Peyer's patch (tissue), 4 donors: Measurements from ENCODE around the gene SYT13. TPM values are rescaled to one million over a fixed set of nuclear protein-coding genes. Genes with fewer than 3 reads are reported as not detected.

Experiments used
- DNase-seq, 3 donors: peaks; one replicate each; pipeline ENCODE4 v3.0.0-alpha.2; 2017 to 2019
- H3K27ac ChIP-seq, 4 donors: fragments of 200-600 bp; sonication (generic); one replicate each; pipeline ENCODE4 v1.5.1; 2016 to 2019
- H3K27me3 ChIP-seq, 2 donors: fragments of 200-600 bp; sonication (generic); one replicate each; pipeline ENCODE4 v1.5.1; 2019
- H3K36me3 ChIP-seq, 3 donors: fragments of 200-600 bp; sonication (generic); one replicate each; pipeline ENCODE4 v1.5.1; 2016 to 2019
- H3K4me1 ChIP-seq, 4 donors: fragments of 200-600 bp; sonication (generic); one replicate each; pipeline ENCODE4 v1.5.1; 2016 to 2019
- H3K4me3 ChIP-seq, 4 donors: fragments of 200-600 bp; sonication (generic); 1 replicate in 3 of 4; 2 replicates in 1 of 4; pipeline ENCODE4 v1.5.1; 2016 to 2019; ENCODE audit warnings: mild to moderate bottlenecking in 1 of 4
- H3K9me3 ChIP-seq, 4 donors: fragments of 200-600 bp; sonication (generic); one replicate each; pipeline ENCODE4 v1.5.1; 2016 to 2019; ENCODE audit warnings: mild to moderate bottlenecking in 1 of 4
- POLR2A ChIP-seq, 2 donors: fragments of 450-650 bp; IDR thresholded peaks; one replicate each; pipeline ENCODE4 v1.5.1; 2017; ENCODE audit warnings: antibody characterized with exemption in 2 of 2, mild to moderate bottlenecking in 2 of 2, moderate library complexity in 2 of 2
- total RNA-seq, 4 donors: library from RNA; depleted of rRNA; stranded (reverse); fragments of >200 nt; gene quantifications; one replicate each; pipeline ENCODE4 v1.1.0, GENCODE V29; 2016
- TF ChIP-seq, protein P1 (sequence below), 6 experiments: fragments of 450-650 bp in 4 of 6; fragments of 200-600 bp in 2 of 6; sonication (generic) in 1 of 6; IDR thresholded peaks; one replicate each; pipeline ENCODE4 v1.5.1; 2017 to 2019; ENCODE audit warnings: antibody characterized with exemption in 6 of 6, mild to moderate bottlenecking in 3 of 6, moderate library complexity in 1 of 6

SYT13 gene
- total RNA-seq, 4 donors from 2014 or later = 15.4 to 41.3 (median 25.2) TPM

DNA sequence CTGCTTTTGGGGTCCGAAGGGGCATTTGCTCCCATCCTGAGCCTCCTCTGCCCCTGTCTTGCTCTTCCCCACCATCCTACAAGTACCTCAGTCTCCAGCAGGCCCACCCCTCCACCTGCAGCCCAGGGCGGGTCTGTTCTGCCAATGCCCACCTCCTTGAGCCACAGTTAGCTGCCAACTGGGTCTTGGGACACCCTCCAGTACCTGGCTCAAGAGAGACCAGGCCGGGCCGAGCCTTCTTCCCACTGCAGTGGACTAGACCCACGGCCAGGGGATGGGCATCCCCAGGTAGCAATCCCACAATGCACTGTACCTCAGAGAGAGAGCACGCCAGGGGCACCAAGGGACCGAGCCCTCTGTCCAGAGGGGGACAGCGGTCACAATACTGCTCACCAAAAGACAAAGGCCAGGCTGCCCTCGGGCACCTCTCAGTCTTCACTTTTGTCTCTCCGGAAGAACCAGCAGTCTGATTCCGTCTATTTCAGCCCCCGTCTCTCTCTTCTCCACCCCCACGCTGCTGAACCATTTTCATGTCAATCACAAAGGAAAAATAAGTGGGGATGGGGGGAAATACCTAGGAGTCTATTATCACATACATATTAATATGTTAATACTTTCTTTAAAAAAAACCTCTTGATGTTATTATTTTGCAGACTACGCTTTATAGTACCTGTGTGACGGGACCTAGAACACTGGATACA lies 51.7 kb downstream of the SYT13 start:
- H3K9me3 ChIP-seq = no peaks in the 10 kb centered on the region
- TF ChIP-seq, protein P1, sequence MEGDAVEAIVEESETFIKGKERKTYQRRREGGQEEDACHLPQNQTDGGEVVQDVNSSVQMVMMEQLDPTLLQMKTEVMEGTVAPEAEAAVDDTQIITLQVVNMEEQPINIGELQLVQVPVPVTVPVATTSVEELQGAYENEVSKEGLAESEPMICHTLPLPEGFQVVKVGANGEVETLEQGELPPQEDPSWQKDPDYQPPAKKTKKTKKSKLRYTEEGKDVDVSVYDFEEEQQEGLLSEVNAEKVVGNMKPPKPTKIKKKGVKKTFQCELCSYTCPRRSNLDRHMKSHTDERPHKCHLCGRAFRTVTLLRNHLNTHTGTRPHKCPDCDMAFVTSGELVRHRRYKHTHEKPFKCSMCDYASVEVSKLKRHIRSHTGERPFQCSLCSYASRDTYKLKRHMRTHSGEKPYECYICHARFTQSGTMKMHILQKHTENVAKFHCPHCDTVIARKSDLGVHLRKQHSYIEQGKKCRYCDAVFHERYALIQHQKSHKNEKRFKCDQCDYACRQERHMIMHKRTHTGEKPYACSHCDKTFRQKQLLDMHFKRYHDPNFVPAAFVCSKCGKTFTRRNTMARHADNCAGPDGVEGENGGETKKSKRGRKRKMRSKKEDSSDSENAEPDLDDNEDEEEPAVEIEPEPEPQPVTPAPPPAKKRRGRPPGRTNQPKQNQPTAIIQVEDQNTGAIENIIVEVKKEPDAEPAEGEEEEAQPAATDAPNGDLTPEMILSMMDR (IDR thresholded peaks at IDR 0.05) = no peak
- TF ChIP-seq POLR2A (IDR thresholded peaks at IDR 0.05) = no peak
- H3K36me3 ChIP-seq = no peaks in the 10 kb centered on the region
- no peak overlapping the region for H3K4me3 ChIP-seq
- no peak overlapping the region for H3K27ac ChIP-seq
- no peak for DNase-seq
- H3K27me3 ChIP-seq = no peaks in the 10 kb centered on the region
- no peaks in the 10 kb centered on the region for H3K4me1 ChIP-seq

DNA sequence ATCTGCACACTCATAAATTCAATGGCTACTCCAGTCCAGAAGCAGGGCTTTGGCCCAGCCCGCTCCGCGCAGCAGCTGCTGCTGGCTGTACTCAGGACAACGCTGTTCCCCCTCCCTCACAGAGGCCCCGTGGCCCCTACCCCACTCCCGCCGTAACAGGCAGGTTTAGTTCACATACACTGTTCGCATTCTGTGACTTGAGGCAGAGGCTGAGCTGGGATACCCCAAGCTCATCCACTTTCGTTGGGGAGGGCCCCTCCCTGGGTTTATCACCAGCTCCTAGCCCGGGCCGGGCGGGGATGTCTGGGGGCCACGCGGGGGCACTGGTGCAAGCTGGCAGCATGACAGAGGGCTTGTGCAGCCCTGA lies 52.4 kb downstream of the SYT13 start:
- no peak for TF ChIP-seq POLR2A (IDR thresholded peaks at IDR 0.05)
- TF ChIP-seq, protein P1 (IDR thresholded peaks at IDR 0.05) = no peak
- no peaks in the 10 kb centered on the region for H3K36me3 ChIP-seq
- H3K27ac ChIP-seq = no peak overlapping the region
- no peak for DNase-seq
- H3K27me3 ChIP-seq = no peaks in the 10 kb centered on the region
- no peak overlapping the region for H3K4me3 ChIP-seq
- no peaks in the 10 kb centered on the region for H3K9me3 ChIP-seq
- no peaks in the 10 kb centered on the region for H3K4me1 ChIP-seq

DNA sequence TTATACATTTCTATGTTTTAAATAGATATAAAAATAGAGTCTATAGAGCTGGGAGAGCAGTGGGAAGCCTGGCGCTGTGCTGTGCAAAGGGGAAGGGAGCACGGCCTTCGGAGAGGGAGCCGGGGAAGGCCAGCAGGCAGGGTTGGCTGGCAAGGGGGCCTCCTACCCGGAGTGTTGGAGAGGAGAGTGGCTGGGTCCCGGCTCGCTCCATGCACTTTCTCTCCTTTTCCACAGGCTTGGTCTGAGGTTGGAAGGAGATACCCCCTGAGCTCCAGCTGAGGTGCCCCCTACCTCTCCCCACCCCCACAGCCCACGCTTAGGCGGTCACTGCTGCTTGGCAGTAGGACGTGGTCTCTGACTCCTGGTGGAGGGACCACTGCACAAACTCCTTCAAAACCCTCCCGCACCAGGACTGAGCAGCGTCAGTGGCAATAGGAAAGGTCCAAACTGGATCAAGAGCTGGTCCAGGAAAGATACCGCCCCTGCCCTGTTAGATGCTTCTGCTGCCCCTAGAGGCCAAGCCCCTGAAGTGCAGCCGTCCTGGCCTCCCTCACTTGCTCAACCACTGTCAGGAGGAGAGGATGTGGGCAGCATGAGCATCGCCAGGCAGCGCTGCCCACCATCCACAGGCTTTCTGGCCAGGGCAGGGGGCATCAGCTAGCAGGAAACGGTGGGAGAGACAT lies 52.9 kb downstream of the SYT13 start:
- TF ChIP-seq, protein P1 (IDR thresholded peaks at IDR 0.05) = peak; percentile 31 to 80 (median 73)
- no peak for TF ChIP-seq POLR2A (IDR thresholded peaks at IDR 0.05)
- Histone ChIP-seq H3K4me3 (no peak overlapping the region), H3K36me3 (no peaks in the 10 kb centered on the region), H3K9me3 (no peaks in the 10 kb centered on the region), H3K4me1 (no peaks in the 10 kb centered on the region), H3K27ac (no peak overlapping the region), H3K27me3 (no peaks in the 10 kb centered on the region)
- DNase-seq = peak; percentile 52 to 85 (median 80)

DNA sequence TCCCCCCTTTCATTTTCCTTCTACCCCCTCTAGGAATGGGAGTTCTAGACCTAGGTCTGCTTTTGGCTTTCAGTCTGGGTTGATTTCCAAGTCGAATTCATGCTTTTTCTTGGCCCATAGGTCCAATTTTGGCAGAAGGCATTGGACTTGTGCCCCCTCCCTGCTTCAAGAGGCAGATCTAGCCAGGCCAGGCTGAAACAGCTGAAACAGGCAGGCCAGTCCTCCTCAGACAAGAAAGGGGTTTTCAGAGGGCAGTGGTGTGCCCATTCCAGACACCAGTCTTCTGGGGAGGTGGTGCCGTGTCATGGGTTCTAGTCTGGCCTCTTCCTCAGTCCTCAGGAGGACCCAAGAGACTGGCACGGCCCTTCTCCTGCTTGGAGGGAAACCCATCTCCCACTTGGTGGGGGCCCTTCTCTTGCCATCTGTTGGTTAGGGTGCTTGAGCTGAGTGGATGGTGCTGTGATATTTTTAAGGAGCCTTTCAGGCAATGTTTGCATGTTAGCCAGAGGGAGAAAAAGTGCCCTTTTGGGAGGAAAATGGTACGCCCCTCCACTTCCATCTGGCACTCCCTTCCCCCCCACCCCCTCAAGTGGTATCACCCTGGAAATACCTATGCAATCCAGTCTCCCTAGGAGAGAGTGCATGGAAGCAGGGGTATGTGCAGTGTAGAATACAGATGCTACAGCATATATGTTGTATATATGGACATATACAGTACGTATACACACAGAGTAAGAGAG lies 53.6 kb downstream of the SYT13 start:
- no peak for DNase-seq
- Histone ChIP-seq H3K27me3 (no peaks in the 10 kb centered on the region), H3K4me1 (no peaks in the 10 kb centered on the region), H3K36me3 (peaks cover 0 to 4% (median 0%) of the 10 kb centered on the region in 3 donors), H3K9me3 (no peaks in the 10 kb centered on the region), H3K27ac (no peak overlapping the region), H3K4me3 (no peak overlapping the region)
- no peak for TF ChIP-seq POLR2A (IDR thresholded peaks at IDR 0.05)
- TF ChIP-seq, protein P1 (IDR thresholded peaks at IDR 0.05) = no peak

DNA sequence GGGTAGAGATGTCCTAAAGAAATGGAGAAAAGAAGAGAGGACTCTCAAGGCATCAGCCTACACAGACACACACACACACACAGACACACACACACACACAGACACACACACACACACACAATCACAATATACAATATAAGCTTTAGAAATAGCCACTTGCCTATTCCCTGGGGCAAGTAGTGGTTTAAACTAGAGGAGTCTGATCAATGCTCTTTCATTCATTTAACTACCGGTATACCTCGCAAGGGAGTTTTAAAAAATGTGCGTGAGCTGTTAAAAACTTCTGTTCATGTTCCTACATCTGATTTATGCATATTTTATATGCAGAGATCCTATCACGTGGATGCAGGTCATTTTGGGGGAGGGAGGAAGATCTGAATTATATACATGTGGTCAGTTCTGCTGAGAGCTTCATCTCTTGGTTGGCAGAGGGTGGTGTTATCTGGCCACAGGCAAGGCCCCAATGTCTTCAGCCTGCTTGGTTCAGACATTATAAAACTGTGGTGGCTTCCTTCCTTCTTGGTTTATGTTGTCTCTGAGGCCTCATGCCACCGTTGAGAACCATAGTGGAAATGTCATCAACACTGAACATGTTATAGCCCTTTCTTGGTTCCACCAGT lies 56.6 kb downstream of the SYT13 start:
- Histone ChIP-seq H3K27ac (no peak overlapping the region), H3K27me3 (no peaks in the 10 kb centered on the region), H3K4me1 (no peaks in the 10 kb centered on the region), H3K9me3 (no peaks in the 10 kb centered on the region), H3K4me3 (no peak overlapping the region), H3K36me3 (peaks cover 0 to 19% (median 0%) of the 10 kb centered on the region in 3 donors)
- DNase-seq = no peak
- TF ChIP-seq, protein P1 (IDR thresholded peaks at IDR 0.05) = no peak
- TF ChIP-seq POLR2A (IDR thresholded peaks at IDR 0.05) = no peak
